GM19438 (cell line): ENCODE measurements around the gene ADAP1.
"Not testable (repeated sequence)": the region's sequence is repeated elsewhere in the genome, so short reads cannot be mapped to it uniquely, and the experiment has no call there.

Experiments
- ATAC-seq: cut with Tn5 transposase; IDR thresholded peaks from one replicate; pipeline ENCODE4 v1.9.1; 2021; ENCODE audit warnings: low read depth; ENCODE audit not compliant: unreplicated experiment

ADAP1 gene

GRCh38 chr7:975702-976473 lies 21.4 kb upstream of the ADAP1 start:
- no peak for ATAC-seq

GRCh38 chr7:974820-975681 lies 20.6 kb upstream of the ADAP1 start, which contains the start of gene COX19:
COX19 (minus strand) TSS chr7:975549; CDS start chr7:975509, 40 bp downstream.
- ATAC-seq = peak; percentile 71

- ATAC-seq = no peak
Observed at GRCh38 chr7:974172-974571, 19.7 kb upstream of the ADAP1 start.

GRCh38 chr7:973312-973711 lies 18.8 kb upstream of the ADAP1 start:
- ATAC-seq = no peak

- no peak for ATAC-seq
Observed at GRCh38 chr7:972676-973309, 18.3 kb upstream of the ADAP1 start.

GRCh38 chr7:972110-972509 lies 17.6 kb upstream of the ADAP1 start:
- no peak for ATAC-seq

GRCh38 chr7:970744-971143 lies 16.3 kb upstream of the ADAP1 start:
- ATAC-seq = no peak

- no peak for ATAC-seq
Observed at GRCh38 chr7:969403-969802, 14.9 kb upstream of the ADAP1 start.

- ATAC-seq = no peak
Observed at GRCh38 chr7:968205-969105, 14.0 kb upstream of the ADAP1 start.

GRCh38 chr7:967361-968082 lies 13.0 kb upstream of the ADAP1 start:
- no peak for ATAC-seq

GRCh38 chr7:966291-967069 lies 12.0 kb upstream of the ADAP1 start:
- no peak for ATAC-seq

- ATAC-seq = no peak
Observed at GRCh38 chr7:964401-965231, 10.1 kb upstream of the ADAP1 start.

- no peak for ATAC-seq
Observed at GRCh38 chr7:963236-964078, 9.0 kb upstream of the ADAP1 start.

GRCh38 chr7:962401-963081 lies 8.1 kb upstream of the ADAP1 start:
- no peak for ATAC-seq

GRCh38 chr7:961546-962400 lies 7.3 kb upstream of the ADAP1 start:
- ATAC-seq = no peak

GRCh38 chr7:960972-961371 lies 6.5 kb upstream of the ADAP1 start:
- ATAC-seq = not testable (repeated sequence)
